Sciatic nerve (tissue), 2 donors: ENCODE data around the gene CHAF1A. TPM values are rescaled to one million over a fixed set of nuclear protein-coding genes. Genes with fewer than 3 reads are reported as not detected.

Experiments
- ATAC-seq: fragments of 200-7000 bp; cut with Tn5 transposase; one replicate; pipeline ENCODE4 v1.9.1; 2020; ENCODE audit warnings: mild to moderate bottlenecking, moderate library complexity
- DNase-seq: peaks from one replicate; pipeline ENCODE4 v3.0.0-alpha.2; 2020; ENCODE audit warnings: low spot score
- intact Hi-C: fragments of 100-400 bp; cut with DNase I; formaldehyde crosslinking; loops from one replicate; pipeline ENCODE4 v1.14.2; 2022
- total RNA-seq: library from RNA; stranded (reverse); fragmentation: NEBNext Ultra II Directional; extraction: Animal tissue kit (Norgen Biotek cat#: 25700); gene quantifications from one replicate; pipeline ENCODE4 v1.2.1, GENCODE V29; 2021
- donor health status: DM: no; HTN: no; CAD: no.
- donor health status: DM: no; HTN: no; CAD: no.

Gene CHAF1A
- total RNA-seq, 1 donor from 2014 or later: 8.0 TPM

DNA sequence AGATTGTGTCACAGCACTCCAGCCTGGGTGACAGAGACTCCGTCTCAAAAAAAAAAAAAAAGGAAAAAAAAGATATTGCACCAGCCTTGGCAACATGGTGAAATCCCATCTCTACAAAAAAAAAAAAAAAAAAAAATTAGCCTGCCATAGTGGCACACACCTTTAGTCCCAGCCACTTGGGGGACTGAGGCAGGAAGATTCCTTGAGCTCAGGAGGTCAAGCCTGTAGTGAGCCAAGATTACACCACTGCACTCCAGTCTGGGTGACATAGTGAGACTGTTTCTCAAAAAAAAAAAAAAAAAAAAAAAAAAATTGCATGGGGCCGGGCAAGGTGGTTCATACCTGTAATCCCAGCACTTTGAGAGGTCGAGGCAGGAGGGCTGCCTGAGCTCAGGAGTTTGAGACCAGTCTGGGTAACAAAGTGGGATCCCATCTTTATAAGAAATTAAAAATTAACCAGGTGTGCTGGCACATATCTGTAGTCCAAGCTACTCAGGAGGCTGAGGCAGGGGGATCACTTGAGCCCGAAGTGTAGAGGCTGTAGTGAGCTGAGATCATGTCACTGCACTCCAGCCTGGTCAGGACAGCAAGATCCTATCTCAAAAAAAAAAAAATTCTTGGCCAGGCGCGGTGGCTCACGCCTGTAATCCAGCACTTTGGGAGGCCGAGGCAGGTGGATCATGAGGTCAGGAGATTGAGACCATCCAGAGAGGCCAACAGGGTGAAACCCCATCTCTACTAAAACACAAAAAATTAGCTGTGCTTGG, 62.6 kb downstream of the CHAF1A start:
- no peak for DNase-seq
- intact Hi-C loops: no loop called here
- ATAC-seq: no peak

DNA sequence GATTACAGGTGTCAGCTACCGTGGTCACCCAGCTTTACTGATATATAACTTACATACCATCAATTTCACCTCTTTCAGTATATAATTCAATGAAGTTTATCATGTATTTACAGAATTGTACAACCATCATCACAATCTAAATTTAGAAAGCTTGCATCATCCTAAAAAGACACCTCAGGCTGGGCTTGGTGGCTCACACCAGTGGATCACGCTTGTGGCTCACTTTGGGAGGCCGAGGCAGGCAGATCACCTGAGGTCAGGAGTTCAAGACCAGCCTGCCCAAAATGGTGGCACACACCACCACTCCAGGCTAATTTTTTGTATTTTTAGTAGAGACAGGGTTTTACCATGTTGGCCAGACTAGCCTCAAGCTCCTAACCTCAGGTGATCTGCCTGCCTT, 65.4 kb downstream of the CHAF1A start:
- ATAC-seq: no peak
- no peak for DNase-seq
- intact Hi-C loops: no loop called here

DNA sequence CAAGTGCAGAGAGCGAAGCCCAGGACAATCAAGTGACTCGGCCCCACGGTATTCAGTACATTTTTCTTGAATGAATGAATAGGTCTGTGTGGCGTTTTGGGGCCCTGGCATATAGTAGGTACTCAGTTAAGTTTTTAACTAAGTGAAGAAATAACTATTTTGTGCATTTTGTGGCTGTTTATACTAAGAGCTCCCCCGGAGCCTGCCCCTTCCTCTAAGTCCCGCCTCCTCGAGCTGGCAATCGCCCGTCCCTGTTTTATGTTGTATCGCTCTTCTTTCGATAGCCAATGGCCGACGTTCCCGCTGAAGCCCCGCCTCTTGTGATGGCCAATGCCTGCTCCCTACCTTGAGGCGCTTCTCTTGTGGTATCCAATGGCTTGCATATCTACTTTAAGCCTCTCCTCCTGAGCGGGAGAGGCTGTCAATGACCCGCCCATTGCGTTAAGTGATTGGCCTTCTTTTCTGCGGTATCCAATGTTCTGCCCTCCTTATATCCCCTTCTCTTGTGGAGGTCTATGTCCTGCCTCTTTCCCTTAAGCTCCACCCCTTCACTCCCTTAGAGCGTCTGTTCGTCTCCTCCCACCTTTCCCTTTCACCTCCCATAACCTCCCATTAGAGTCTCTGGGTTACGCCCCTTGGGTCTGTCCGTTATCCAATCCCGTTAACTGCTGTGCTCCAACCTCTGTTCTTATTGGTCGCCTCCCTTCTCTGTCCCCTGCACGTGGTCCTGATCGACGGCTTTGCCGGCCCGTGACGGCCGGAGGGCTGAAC, 69.1 kb downstream of the CHAF1A start:
- intact Hi-C loops: no loop called here
- DNase-seq (peak; percentile 97), ATAC-seq (peak; percentile 97)

DNA sequence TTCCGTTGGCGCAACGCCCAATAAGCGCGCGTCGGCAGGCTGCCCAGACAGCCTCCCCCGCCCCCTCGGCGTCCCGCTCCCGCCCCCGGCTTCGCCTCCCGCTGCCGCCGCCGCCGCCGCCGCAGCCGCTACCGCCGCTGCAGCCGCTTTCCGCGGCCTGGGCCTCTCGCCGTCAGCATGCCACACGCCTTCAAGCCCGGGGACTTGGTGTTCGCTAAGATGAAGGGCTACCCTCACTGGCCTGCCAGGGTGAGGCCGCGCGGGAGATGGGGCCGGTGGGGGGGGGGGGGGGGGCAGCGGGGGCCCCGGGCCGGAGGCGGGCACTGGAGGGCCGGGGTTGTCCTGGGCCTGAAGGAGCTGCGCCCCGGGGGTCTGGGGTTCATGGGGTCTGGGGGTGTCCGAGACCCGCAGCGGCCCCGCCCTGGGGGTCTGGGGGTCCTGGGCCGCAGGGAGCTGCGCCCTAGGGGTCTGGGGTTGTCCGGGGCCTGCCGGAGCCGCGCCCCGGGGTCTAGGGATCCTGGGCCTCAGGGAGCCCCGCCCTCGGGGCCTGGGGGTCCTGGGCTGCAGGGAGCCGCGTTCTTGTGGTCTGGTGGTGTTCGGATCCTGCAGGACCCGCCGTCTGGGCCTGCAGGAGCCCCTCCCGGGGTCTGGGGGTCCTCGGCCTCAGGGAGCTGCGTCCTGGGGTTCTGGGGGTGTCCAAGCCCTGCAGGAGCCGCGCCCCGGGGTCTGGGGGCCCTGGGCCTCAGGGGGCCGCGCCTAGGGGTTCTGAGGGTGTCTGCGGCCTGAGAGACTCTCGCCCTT, 69.9 kb downstream of the CHAF1A start, which contains the start of gene HDGFL2:
HDGFL2 (plus strand) TSS at position 124 of the 801 bp plus-strand sequence; CDS start at position 178, 54 bp downstream.
- no peak for ATAC-seq
- intact Hi-C loops: no loop called here

DNA sequence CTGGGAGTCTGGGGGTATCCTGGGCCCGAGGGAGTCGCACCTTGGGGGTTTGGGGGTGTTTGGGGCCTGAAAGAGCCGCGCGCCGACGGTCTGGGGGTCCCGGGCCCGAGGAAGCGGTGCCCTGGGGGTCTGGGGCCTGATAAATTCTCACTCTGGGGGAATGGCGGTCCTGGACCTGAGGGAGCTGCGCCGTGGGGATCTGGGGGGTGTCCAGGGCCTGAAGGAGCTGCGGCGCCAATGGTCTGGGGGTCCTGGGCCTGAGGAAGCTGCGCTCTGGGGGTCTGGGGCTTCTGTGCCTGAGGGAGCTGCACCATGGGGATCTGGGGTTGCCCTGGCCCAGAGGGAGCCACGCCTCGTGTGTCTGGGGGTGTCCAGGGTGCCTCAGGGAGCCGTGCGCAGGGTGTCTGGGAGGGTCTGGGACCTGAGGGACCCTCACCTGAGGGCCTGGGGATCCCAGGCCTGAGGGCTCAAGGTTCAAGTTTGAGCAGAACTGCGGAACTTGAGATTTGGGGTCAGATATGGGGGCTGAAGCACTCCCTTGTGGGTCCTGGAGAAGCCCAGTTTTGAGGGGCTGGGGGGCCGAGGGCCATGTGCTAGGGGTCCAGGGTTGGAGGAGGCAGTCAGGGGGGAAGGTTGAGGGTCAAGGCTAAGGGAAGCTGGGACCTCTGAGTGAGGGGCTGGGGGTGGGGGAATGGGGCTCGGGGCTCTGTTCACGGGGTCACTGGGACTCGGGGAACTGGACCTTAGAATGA, 70.7 kb downstream of the CHAF1A start:
- DNase-seq (no peak), ATAC-seq (no peak)
- intact Hi-C loops: no loop called here

More for the DNA sequence above, 69.9 kb downstream of the CHAF1A start, which contains the start of gene HDGFL2:
- DNase-seq: peak; percentile 98

DNA sequence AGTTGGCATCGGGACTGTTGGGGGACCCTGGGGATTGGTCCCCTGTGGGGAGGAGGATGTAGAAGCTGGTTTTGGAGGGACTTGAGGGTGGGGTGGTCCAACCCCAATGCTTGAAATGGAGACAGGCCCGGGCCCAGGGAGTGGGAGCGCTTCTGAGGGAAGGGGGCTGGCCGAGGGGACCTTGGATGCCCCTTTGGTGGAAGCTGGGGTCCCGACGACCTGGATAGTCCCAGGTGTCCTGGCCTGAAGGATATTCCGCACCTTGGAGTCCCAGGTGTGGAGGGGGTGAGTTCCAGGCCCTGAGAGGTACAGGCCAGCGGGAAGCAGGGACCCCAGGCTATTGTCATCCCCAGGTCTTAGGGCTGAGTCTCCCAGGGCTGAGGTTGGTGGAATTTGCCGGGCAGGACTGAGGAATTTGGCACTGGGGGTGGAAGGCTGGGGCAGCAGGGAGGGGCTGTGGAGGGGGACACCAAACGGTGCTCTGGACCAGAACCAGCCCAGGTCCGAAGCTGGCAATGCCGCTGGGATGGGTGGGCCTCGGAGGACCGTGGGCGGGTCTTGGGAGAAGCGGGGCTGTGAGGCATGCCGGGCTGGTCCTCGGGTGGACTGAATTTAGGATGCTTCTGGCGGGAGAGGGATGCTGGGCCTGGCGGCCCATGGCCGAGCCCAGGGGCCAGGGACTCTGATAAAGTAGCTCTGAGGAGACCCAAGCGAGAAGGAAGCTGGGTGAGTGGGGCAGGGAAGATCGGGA, 71.5 kb downstream of the CHAF1A start:
- intact Hi-C loops: no loop called here
- no peak for DNase-seq
- ATAC-seq: no peak

DNA sequence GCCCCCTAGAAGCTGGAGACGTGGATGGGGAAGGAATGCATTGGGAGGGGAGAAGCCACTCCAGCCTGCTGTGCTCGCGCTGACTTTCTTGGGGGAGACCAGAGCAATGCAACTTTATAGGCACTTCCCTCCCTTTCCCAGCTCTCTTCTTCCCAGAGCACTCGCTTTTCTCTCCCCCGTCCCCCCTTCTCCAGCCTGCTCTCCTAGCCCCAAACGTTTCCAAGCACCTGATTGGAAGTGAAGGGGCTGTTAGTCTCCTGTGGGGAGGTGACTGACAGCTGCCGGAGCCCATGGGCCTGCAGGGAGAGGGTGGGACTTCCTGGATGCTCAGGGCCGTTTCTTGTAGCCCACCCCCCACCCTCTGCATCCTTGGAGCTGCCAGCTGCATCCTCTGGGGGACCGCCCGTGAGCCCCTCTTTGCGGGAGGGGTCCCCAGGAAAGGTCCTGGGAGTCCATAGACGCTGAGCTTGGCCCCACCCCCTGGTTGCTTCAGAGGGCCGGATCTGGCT, 72.1 kb downstream of the CHAF1A start:
- DNase-seq (no peak), ATAC-seq (no peak)
- intact Hi-C loops: no loop called here

DNA sequence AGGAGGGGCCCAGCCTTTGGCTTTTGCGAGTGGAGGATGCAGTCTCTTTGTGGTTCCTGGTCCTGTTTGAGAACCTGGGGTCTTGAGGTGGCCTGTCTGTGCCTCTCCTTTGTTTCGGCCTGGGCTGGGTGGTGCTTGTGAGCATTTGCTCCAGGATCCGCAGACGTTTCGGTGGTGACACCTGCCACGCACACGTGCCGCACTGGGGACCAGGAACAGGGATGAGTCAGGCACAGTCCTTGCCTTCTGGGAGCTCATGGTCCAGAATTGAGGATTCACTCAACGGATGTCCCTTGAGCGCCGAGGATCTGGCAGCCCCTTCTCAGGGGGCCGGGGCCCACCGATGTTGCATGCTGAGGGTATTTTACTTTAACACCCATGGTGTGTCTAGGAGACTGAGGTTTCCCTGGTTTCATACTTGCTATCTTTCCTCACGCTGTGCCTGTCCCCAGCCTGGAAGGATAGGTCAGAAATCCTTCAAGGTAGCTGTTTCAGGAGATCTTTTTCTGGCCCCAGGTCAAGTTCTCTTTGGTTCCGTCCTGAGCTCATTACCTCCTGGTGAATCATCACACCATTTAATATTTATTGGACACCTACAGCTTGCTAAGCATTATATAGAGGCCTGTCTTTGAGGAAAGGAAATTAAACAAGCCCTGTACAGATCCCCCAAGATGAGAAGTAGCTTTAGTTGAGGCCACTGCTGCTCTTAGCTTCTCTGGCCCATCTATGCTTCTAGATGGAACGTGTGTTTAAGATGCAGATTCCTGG, 74.8 kb downstream of the CHAF1A start:
- DNase-seq (no peak), ATAC-seq (no peak)
- intact Hi-C loops: no loop called here

DNA sequence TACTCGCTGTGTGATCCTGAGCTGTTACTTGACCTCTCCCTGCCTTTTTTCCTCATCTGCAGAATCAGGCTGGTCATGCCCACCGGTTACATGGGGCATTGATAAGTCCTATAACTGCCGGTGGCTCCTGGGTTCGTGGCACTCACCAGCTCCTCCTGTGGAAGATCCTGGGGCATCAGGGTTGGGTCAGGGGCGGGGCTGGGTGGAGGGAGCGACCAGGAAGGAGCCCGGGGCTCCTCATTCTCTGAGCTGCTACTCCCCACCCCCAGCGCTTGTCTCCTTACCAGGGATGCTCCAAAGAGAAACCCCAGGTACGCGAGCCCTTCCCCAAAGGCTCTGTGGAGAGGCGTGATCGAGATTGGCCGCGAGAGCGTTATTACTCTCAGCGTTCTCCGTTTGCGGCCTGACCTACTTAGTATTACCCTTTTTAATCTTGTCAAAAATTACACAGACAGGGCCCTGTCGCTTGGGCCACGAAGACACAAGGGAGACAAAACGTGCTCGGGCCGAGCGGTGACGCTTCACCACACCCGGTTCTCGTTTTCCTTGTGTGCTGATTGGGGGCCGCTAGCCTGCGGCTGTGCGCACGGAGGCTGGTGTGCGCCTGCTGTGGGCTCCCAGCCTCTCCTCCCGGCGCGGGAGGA, 80.4 kb downstream of the CHAF1A start:
- intact Hi-C loops: no loop called here
- ATAC-seq: no peak

DNA sequence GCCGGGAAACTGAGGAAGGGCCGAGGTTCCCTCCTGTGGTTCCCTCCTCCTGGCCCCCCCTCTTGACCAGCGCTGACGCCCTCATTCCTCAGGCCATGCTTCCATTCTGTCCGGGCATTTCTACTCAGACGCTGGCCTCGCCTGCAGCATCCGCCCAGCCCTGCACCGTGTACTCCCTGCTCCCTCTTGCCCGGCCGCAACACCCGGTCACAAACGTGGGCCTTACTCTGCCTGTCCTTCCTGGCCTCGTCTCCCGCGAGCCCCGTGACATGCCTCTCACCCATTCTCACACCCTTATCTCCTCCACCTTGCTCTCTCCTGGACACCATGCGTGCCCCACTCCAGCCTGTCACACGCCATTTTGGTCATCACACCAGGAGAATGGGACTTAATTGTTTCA, 80.9 kb downstream of the CHAF1A start:
- DNase-seq (no peak), ATAC-seq (no peak)
- intact Hi-C loops: no loop called here

More for the DNA sequence above, 80.4 kb downstream of the CHAF1A start:
- DNase-seq: no peak

DNA sequence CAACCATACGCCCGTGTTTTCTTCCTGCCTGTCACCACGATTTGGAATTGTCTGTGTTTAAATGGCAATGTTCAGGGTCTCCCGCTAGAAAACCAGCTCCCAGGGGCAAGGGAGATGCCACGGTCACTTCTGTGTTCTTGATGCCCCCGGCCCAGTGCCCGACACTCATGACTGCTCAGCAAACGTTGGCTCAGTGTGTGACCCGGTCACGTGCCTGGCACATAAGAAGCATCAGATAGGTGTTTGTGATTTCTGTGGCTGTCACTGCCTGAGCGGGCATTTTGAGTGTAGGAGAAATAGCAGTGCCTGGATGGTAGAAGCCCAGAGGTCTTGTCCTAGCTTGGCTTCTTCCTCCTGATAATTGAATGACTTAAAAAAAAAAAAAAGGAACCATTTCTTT, 85.1 kb downstream of the CHAF1A start:
- intact Hi-C loops: no loop called here
- no peak for ATAC-seq
- no peak for DNase-seq

DNA sequence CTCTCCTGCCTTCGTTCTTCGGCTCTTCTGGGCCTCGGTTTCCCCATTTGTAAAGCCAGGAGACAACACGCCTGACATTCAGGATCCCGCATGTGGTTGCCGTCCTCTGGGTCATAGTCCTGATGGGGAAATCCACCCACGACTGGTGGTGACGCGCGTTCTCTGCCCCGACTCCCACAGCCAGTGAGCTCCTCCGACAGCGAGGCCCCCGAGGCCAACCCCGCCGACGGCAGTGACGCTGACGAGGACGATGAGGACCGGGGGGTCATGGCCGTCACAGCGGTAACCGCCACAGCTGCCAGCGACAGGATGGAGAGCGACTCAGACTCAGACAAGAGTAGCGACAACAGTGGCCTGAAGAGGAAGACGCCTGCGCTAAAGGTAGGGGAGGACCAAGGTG, 86.1 kb downstream of the CHAF1A start:
- DNase-seq (no peak), ATAC-seq (no peak)
- intact Hi-C loops: no loop called here

DNA sequence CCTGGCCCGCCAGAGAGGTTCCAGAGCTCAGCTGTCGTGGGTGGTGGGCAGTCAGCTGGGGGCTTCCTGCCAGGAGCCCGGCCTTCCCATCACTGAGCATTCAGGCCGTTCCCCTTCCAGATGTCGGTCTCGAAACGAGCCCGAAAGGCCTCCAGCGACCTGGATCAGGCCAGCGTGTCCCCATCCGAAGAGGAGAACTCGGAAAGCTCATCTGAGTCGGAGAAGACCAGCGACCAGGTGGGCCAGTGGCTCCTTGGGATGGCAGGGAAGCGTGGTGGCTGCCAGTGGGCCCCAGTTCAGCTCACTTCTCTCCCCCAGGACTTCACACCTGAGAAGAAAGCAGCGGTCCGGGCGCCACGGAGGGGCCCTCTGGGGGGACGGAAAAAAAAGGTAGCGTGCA, 89.0 kb downstream of the CHAF1A start:
- ATAC-seq (no peak), DNase-seq (no peak)
- intact Hi-C loops: no loop called here

DNA sequence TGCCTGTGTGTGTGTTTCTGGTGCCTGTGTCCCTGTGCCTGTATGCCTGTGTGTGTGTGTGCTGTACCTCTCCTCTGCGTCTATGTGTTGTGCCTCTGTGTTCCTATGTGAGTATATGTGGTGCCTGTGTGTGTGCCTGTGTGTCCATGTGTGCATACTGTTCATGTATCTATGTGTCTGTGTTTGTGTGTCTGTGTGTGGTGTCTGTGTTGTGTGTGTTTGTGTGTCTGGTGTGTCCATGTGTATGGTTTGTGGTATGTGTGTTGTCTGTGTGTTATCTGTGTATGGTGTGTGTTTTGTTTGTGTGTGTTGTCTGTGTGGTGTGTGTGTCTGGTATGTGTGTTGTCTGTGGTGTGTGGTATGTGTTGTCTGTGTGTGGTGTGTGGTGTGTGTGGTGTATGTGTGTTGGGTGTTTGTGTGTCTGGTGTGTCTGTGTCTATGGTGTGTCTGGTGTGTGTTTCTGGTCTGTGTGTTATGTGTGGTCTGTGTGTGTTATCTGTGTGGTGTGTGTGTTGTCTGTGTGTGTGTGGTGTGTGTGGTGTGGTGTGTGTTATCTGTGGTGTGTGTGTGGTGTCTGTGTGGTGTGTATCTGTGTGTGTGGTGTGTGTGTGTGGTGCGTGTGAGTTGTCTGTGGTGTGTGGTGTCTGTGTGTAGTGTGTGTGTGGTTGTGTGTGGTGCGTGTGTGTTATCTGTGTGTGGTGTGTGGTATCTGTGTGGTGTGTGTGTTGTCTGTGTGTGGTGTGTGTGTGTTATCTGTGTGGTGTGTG, 90.1 kb downstream of the CHAF1A start:
- no peak for DNase-seq
- no peak for ATAC-seq
- intact Hi-C loops: no loop called here
